ENCODE measurements around the gene GPR107. TPM values are rescaled to one million over a fixed set of nuclear protein-coding genes. Genes with fewer than 3 reads are reported as not detected.
A peak's percentile ranks its signal among the peaks of the same experiment; 100 is the strongest.

The GPR107 gene
- total RNA-seq, 1 donor from 2014 or later, result 48.2 TPM

DNA sequence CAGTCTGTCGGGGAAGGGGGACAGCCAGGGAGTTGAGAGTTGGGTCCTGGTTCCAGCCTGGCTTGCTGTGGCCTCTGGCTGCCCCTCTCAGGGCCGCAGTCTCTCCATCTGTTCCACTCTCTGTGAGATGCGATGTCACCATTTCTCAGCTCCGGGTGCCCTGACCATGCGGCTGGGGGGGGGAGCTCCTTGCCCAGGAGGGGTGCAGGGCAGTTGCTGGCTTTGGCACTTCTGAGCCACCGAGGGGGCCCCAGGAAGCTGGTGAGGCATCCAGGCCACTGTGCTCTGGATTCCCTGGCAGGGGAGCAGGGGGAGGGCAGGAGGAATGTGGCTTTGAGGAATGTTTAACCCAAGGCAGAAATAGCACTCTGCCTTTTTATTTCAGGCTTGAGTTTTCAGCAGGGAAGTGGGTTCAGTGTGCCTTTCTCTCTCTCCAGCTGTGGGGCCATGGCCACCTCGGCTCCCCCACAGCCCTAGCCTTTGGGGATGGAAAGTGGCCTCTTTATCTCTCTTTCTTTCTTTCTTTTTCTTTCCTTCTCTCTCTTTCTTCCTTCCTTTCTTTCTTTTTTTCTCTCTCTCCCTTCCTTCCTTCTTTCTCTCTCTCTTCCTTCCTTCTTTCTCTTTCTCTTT, 129.5 kb downstream of the GPR107 start:
- DNase-seq (ENCODE audit: low spot score), result no peak

DNA sequence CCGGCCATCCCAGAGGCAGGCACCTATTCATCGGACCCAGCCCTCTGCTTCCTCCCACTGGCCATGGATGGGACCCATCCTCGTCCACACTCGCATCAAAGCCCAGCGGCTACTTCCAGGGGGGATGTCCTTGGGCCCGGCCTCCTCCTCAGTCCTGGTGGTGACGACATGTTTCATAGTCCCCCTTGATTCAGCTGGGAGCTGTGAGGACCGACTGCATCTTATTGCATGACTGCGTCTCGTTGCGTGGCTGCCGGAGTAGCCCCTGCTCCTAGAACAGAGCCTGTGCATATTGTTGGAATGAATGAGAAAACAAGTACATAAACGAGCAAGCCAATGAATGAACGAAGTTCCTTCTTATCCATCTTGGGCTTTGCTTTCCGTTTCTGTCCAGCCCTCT, 131.3 kb downstream of the GPR107 start:
- DNase-seq (ENCODE audit: low spot score), result no peak

DNA sequence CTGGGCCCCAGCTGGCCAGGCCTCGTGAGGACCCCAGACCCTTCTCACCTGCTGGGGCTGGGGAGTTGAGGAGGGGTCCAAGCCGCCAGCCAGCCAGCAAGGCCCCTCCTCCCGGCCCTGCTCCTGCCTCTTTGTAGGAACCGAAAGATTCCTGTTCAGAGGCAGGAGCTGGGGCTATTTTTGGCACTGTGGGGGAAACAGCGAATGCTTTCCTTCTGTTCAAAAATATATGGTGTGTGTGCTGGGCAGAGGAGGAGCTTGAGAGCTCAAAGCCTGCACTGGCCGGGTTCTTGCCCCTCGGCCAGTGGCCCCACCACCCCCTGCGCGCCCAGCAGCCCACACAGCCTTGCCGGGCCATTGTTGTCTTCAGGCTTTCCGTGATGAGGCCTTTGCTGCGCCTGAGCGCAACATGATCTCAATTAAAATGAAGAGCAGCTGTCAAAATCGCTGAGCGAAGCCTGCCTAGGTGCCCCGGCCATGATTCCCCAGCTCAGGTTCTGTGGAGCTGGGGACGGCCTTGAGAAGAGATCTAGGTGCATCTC, 131.9 kb downstream of the GPR107 start:
- DNase-seq (ENCODE audit: low spot score), result no peak

DNA sequence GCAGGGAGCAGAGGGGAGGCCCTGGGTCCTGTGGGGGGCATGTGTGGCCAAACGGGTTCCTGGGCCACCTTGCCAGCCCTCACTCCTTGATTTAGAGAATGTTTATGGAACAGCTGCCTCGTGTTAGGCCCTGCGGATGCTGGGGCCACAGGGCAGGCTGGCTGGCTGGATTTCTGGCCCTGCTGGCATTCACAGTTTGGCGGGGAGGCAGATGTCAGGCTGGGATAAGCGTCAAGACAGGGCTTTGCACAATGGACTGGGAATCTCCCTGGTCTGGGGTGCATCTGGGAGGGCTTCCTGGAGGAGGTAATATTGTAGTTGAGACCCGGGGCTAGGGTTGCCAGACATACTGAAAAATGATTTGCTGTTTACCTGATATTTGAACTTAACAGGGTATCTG, 132.3 kb downstream of the GPR107 start:
- DNase-seq (ENCODE audit: low spot score), result no peak

DNA sequence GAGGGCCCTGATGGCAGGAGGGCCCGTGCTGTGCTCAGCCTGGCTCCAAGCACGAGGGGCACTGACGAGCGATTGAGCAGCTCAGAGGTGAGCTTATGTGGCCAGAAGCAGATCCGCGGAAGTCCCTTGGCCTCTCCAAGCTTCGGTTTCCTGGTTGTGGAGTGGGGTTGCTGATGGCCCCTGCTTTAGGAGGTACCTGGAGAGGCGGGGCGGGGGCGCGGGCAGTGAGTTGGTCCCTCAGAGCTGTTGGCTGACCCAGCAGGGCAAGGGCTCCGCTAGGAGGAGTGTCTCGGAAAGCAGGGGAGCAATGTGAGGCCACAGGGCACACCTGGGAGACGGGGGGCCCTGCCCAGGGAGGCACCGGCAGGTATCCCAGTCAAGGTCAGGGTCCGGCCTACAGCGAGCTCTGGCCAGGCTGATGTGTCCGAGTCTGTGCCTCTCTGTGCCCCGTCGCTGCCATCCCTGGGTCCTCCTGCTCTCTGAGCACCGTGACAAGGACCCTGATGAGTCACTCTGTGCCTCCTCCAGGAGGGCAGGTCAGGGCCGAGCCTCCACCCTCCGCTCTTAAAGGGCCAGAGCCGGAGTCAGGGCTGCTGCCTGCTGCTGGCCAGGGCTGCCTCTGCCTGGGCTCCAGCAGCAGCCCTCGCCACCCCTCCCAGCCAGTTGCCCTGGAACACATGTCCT, 133.3 kb downstream of the GPR107 start:
- peak; percentile 77 for DNase-seq (ENCODE audit: low spot score)

DNA sequence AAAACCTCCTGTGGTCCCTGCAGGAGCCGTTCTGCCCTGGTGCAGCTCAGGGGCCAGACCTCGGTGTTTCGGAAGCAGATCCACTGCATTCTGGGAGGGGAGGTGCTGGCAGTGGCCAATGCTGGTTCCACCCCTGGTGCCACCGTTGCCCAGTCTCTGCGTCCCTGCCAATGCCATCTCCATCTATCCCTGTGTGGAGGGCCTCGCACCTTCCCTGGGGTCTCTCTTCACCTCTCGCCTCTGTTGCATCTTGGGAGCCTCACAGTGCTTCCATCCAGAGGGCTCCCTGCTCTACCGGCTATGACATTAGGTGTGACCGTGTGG, 133.8 kb downstream of the GPR107 start:
- DNase-seq (ENCODE audit: low spot score), result no peak

DNA sequence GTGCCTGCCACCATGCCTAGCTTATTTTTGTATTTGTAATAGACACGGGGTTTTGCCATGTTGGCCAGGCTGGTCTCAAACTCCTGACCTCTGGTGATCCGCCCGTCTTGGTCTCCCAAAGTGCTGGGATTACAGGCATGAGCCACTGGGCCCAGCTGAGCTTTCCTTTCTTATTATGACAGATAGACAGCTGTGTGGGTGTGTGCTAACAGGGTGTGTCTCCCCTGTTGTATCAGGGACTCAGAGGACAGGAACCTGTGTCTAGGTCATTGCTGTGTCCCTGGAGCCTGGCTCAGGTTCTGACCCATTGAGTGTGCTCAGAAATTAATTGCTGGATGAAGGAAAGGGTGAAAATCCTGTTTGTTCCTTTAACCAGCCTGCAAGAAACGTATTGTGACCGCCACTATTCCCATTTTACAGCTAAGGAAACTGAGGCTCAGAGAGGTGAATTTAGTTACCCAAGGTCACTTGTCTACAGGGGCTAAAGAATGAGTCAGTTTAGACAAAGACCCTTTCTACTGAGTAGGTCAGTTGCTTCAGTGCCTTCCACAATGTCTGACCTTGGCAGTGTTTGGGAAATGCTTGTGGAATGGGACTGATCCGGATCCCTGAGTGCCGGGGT, 135.3 kb downstream of the GPR107 start:
- DNase-seq (ENCODE audit: low spot score), result no peak

Other genes starting within 250 kb of the GPR107 start
- gene TOR1A, start 229.8 kb upstream of the GPR107 start, total RNA-seq, result 34.1 TPM
- 38.7 TPM for gene C9orf78, start 218.6 kb upstream of the GPR107 start, total RNA-seq
- 42.1 TPM for gene USP20, start 218.4 kb upstream of the GPR107 start, total RNA-seq
- 71.7 TPM for gene FNBP1, start 10.7 kb upstream of the GPR107 start, total RNA-seq
- gene NCS1, start 118.5 kb downstream of the GPR107 start, total RNA-seq, result 54.6 TPM
- 9.5 TPM for gene HMCN2, start 211.9 kb downstream of the GPR107 start, total RNA-seq